ENCODE results near the gene EGF.

EGF gene

DNA sequence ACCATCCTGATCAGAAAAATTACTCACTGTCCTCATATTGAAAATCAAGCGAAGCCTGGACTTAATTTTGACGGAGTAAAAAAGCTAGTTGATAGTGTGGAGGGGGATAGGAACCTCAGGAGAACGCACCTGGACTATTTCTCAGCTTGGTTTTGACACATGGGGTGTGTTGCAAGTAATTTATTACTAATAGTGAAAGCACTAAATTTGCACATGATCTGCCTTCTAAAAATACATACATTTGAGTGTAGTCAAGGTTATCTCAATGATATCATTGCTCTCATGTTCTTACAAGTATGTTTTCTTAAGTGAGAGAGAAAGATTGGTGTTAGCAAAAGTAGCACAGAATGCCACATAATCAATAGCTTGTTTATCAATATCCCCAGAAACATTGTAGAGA lies 35.3 kb upstream of the EGF start:
- ATAC-seq = no peak
- no peak for TF ChIP-seq POU6F1 (CRISPR knock-in tag; IDR thresholded peaks at IDR 0.05; ENCODE audit: borderline replicate concordance, low read depth)
- no peak for TF ChIP-seq GLIS3 (CRISPR knock-in tag; IDR thresholded peaks at IDR 0.05)
- no peak for TF ChIP-seq ZNF565 (CRISPR knock-in tag; conservative IDR thresholded peaks at IDR 0.05; ENCODE audit: low read depth)
- TF ChIP-seq ZNF8 (CRISPR knock-in tag; IDR thresholded peaks at IDR 0.05) = no peak
- no peak for TF ChIP-seq TSHZ2 (CRISPR knock-in tag; IDR thresholded peaks at IDR 0.05)
- no peak for TF ChIP-seq CSDC2 (CRISPR knock-in tag; IDR thresholded peaks at IDR 0.05)
- no peak for TF ChIP-seq ARNTL (CRISPR knock-in tag; IDR thresholded peaks at IDR 0.05; ENCODE audit: borderline replicate concordance, low read depth)
- TF ChIP-seq TOX (CRISPR knock-in tag; IDR thresholded peaks at IDR 0.05; ENCODE audit: borderline replicate concordance) = no peak

GRCh38 chr4:109878355-109878754 lies 34.3 kb upstream of the EGF start:
- ATAC-seq = no peak
- TF ChIP-seq BACH2 (CRISPR knock-in tag; IDR thresholded peaks at IDR 0.05; ENCODE audit: borderline replicate concordance) = no peak
- TF ChIP-seq ISL1 (CRISPR knock-in tag; IDR thresholded peaks at IDR 0.05) = no peak
- TF ChIP-seq ZFP30 (CRISPR knock-in tag; IDR thresholded peaks at IDR 0.05) = no peak
- TF ChIP-seq GLIS3 (CRISPR knock-in tag; IDR thresholded peaks at IDR 0.05) = no peak
- TF ChIP-seq ESRRG (CRISPR knock-in tag; IDR thresholded peaks at IDR 0.05) = no peak
- TF ChIP-seq ZC3H10 (CRISPR knock-in tag; IDR thresholded peaks at IDR 0.05) = no peak
- TF ChIP-seq ZNF565 (CRISPR knock-in tag; conservative IDR thresholded peaks at IDR 0.05; ENCODE audit: low read depth) = no peak
- TF ChIP-seq ZNF8 (CRISPR knock-in tag; IDR thresholded peaks at IDR 0.05) = no peak
- TF ChIP-seq ZFP3 (CRISPR knock-in tag; IDR thresholded peaks at IDR 0.05) = no peak
- no peak for TF ChIP-seq CSDC2 (CRISPR knock-in tag; IDR thresholded peaks at IDR 0.05)
- no peak for TF ChIP-seq CSRNP3 (CRISPR knock-in tag; IDR thresholded peaks at IDR 0.05)

DNA sequence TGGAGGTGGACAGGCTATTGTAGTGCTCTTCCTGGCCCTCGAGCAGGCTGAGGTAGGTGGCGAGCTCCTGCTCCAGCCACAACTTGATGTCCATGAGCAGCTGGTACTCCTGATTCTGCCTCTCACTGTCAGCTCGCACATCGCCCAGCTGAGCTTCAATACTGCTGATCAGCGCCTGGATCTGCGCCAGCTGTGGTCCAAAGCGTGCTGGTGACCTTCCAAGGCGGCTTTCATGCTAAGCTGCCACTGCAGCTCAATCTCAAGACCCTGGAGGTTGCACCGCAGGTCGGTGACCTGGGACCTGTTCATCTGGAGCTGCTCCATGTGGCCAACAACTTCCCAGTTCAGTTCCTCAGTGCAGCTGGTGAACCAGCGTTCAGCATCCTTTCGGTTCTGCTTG lies 33.6 kb upstream of the EGF start:
- TF ChIP-seq PATZ1 (CRISPR knock-in tag; IDR thresholded peaks at IDR 0.05; ENCODE audit: borderline replicate concordance) = no peak
- no peak for TF ChIP-seq ZNF565 (CRISPR knock-in tag; conservative IDR thresholded peaks at IDR 0.05; ENCODE audit: low read depth)
- TF ChIP-seq ISL1 (CRISPR knock-in tag; IDR thresholded peaks at IDR 0.05) = no peak
- TF ChIP-seq ZNF70 (CRISPR knock-in tag; IDR thresholded peaks at IDR 0.05) = no peak
- no peak for TF ChIP-seq TCF4 (CRISPR knock-in tag; IDR thresholded peaks at IDR 0.05; ENCODE audit: borderline replicate concordance)
- no peak for TF ChIP-seq ZNF8 (CRISPR knock-in tag; IDR thresholded peaks at IDR 0.05)
- TF ChIP-seq OSR1 (CRISPR knock-in tag; IDR thresholded peaks at IDR 0.05) = no peak
- no peak for TF ChIP-seq GLIS3 (CRISPR knock-in tag; IDR thresholded peaks at IDR 0.05)
- no peak for TF ChIP-seq RARB (CRISPR knock-in tag; IDR thresholded peaks at IDR 0.05)
- TF ChIP-seq ESRRG (CRISPR knock-in tag; IDR thresholded peaks at IDR 0.05) = no peak
- TF ChIP-seq TSHZ2 (CRISPR knock-in tag; IDR thresholded peaks at IDR 0.05) = no peak
- no peak for ATAC-seq

All from SK-N-SH treated with all-trans-retinoic acid at 6 μM for 48 hours (cell line).